Measurements from ENCODE around the gene TEX2. TPM values are rescaled to one million over a fixed set of nuclear protein-coding genes. Genes with fewer than 3 reads are reported as not detected.
A peak's percentile ranks its signal among the peaks of the same experiment; 100 is the strongest.

The TEX2 gene
- total and polyA plus RNA-seq, 2 of the 13 experiments (the other 11 are each of a cell fraction or from before 2014, with no cell fraction given), result 21.4 to 37.7 TPM

DNA sequence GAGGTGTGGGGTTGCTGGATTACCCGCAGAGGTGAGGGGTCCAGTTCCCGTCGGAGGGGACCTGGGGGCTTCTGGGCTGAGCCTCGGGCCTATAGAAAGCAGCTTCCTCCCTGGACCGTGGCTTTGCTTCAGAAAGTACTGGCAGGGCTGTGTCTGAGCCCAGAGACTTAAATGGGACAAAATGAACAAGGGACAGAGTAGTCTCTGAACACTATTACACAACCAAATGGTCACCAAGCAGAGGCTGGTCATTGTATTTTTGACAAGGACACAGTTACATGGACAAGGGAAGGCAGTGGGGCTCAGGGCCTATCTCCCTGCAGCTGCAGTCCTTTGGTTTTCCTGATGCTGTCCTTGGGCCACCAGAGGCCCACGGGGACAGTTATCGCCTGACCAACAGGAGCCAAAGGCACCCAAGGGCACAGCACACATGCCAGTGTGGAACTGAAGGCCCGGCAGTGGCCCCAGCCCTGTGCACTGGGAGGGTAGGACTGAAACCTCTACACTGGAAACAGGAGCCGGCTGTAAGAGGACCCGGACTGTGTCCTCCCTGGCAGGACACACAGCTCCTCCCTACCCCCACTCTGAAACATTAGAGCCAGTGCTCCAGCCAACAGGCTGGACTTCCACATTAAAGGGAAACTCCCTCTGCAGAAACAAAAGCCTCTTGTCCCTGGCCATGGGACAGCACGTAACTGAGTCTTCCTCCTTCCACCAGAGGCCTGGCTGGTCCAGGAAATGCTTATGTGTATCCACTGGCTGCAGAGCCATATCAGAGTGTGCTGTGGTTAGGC lies 107.1 kb downstream of the TEX2 start (continued):
- TF ChIP-seq, protein P1, sequence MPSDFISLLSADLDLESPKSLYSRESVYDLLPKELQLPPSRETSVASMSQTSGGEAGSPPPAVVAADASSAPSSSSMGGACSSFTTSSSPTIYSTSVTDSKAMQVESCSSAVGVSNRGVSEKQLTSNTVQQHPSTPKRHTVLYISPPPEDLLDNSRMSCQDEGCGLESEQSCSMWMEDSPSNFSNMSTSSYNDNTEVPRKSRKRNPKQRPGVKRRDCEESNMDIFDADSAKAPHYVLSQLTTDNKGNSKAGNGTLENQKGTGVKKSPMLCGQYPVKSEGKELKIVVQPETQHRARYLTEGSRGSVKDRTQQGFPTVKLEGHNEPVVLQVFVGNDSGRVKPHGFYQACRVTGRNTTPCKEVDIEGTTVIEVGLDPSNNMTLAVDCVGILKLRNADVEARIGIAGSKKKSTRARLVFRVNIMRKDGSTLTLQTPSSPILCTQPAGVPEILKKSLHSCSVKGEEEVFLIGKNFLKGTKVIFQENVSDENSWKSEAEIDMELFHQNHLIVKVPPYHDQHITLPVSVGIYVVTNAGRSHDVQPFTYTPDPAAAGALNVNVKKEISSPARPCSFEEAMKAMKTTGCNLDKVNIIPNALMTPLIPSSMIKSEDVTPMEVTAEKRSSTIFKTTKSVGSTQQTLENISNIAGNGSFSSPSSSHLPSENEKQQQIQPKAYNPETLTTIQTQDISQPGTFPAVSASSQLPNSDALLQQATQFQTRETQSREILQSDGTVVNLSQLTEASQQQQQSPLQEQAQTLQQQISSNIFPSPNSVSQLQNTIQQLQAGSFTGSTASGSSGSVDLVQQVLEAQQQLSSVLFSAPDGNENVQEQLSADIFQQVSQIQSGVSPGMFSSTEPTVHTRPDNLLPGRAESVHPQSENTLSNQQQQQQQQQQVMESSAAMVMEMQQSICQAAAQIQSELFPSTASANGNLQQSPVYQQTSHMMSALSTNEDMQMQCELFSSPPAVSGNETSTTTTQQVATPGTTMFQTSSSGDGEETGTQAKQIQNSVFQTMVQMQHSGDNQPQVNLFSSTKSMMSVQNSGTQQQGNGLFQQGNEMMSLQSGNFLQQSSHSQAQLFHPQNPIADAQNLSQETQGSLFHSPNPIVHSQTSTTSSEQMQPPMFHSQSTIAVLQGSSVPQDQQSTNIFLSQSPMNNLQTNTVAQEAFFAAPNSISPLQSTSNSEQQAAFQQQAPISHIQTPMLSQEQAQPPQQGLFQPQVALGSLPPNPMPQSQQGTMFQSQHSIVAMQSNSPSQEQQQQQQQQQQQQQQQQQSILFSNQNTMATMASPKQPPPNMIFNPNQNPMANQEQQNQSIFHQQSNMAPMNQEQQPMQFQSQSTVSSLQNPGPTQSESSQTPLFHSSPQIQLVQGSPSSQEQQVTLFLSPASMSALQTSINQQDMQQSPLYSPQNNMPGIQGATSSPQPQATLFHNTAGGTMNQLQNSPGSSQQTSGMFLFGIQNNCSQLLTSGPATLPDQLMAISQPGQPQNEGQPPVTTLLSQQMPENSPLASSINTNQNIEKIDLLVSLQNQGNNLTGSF (CRISPR knock-in tag; IDR thresholded peaks at IDR 0.05), result peak; percentile 34; the same call in 1 of the 2 replicates
- TF ChIP-seq PLRG1 (conservative IDR thresholded peaks at IDR 0.05) (no peak), SMYD3 (CRISPR knock-in tag; IDR thresholded peaks at IDR 0.05) (peak; percentile 84; the same call in 1 of the 2 replicates), GTF2F1 (IDR thresholded peaks at IDR 0.05; ENCODE audit: low read length) (no peak), ZNF816 (CRISPR knock-in tag; IDR thresholded peaks at IDR 0.05; ENCODE audit: borderline replicate concordance) (no peak), ZNF644 (CRISPR knock-in tag; IDR thresholded peaks at IDR 0.05; ENCODE audit: low read depth) (peak; percentile 76), POLR2AphosphoS2 (IDR thresholded peaks at IDR 0.05; ENCODE audit: low read depth, low read length) (no peak), ZNF724P (CRISPR knock-in tag; IDR thresholded peaks at IDR 0.05; ENCODE audit: borderline replicate concordance) (no peak; the same call in 1 of the 2 replicates)
- TF ChIP-seq, protein P2, sequence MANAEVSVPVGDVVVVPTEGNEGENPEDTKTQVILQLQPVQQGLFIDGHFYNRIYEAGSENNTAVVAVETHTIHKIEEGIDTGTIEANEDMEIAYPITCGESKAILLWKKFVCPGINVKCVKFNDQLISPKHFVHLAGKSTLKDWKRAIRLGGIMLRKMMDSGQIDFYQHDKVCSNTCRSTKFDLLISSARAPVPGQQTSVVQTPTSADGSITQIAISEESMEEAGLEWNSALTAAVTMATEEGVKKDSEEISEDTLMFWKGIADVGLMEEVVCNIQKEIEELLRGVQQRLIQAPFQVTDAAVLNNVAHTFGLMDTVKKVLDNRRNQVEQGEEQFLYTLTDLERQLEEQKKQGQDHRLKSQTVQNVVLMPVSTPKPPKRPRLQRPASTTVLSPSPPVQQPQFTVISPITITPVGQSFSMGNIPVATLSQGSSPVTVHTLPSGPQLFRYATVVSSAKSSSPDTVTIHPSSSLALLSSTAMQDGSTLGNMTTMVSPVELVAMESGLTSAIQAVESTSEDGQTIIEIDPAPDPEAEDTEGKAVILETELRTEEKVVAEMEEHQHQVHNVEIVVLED (CRISPR knock-in tag; IDR thresholded peaks at IDR 0.05; ENCODE audit: borderline replicate concordance), result peak; percentile 57; the same call in 1 of the 2 replicates
- TF ChIP-seq, protein P3, sequence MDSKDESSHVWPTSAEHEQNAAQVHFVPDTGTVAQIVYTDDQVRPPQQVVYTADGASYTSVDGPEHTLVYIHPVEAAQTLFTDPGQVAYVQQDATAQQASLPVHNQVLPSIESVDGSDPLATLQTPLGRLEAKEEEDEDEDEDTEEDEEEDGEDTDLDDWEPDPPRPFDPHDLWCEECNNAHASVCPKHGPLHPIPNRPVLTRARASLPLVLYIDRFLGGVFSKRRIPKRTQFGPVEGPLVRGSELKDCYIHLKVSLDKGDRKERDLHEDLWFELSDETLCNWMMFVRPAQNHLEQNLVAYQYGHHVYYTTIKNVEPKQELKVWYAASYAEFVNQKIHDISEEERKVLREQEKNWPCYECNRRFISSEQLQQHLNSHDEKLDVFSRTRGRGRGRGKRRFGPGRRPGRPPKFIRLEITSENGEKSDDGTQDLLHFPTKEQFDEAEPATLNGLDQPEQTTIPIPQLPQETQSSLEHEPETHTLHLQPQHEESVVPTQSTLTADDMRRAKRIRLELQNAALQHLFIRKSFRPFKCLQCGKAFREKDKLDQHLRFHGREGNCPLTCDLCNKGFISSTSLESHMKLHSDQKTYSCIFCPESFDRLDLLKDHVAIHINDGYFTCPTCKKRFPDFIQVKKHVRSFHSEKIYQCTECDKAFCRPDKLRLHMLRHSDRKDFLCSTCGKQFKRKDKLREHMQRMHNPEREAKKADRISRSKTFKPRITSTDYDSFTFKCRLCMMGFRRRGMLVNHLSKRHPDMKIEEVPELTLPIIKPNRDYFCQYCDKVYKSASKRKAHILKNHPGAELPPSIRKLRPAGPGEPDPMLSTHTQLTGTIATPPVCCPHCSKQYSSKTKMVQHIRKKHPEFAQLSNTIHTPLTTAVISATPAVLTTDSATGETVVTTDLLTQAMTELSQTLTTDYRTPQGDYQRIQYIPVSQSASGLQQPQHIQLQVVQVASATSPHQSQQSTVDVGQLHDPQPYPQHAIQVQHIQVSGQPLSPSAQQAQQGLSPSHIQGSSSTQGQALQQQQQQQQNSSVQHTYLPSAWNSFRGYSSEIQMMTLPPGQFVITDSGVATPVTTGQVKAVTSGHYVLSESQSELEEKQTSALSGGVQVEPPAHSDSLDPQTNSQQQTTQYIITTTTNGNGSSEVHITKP (CRISPR knock-in tag; IDR thresholded peaks at IDR 0.05; ENCODE audit: low read depth), result peak; percentile 59; the same call in 1 of the 2 replicates
- TF ChIP-seq, protein P4, sequence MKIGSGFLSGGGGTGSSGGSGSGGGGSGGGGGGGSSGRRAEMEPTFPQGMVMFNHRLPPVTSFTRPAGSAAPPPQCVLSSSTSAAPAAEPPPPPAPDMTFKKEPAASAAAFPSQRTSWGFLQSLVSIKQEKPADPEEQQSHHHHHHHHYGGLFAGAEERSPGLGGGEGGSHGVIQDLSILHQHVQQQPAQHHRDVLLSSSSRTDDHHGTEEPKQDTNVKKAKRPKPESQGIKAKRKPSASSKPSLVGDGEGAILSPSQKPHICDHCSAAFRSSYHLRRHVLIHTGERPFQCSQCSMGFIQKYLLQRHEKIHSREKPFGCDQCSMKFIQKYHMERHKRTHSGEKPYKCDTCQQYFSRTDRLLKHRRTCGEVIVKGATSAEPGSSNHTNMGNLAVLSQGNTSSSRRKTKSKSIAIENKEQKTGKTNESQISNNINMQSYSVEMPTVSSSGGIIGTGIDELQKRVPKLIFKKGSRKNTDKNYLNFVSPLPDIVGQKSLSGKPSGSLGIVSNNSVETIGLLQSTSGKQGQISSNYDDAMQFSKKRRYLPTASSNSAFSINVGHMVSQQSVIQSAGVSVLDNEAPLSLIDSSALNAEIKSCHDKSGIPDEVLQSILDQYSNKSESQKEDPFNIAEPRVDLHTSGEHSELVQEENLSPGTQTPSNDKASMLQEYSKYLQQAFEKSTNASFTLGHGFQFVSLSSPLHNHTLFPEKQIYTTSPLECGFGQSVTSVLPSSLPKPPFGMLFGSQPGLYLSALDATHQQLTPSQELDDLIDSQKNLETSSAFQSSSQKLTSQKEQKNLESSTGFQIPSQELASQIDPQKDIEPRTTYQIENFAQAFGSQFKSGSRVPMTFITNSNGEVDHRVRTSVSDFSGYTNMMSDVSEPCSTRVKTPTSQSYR (CRISPR knock-in tag; IDR thresholded peaks at IDR 0.05; ENCODE audit: borderline replicate concordance), result peak; percentile 88
- TF ChIP-seq, protein P5, sequence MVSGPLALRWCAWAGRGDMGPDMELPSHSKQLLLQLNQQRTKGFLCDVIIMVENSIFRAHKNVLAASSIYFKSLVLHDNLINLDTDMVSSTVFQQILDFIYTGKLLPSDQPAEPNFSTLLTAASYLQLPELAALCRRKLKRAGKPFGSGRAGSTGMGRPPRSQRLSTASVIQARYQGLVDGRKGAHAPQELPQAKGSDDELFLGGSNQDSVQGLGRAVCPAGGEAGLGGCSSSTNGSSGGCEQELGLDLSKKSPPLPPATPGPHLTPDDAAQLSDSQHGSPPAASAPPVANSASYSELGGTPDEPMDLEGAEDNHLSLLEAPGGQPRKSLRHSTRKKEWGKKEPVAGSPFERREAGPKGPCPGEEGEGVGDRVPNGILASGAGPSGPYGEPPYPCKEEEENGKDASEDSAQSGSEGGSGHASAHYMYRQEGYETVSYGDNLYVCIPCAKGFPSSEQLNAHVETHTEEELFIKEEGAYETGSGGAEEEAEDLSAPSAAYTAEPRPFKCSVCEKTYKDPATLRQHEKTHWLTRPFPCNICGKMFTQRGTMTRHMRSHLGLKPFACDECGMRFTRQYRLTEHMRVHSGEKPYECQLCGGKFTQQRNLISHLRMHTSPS (CRISPR knock-in tag; IDR thresholded peaks at IDR 0.05; ENCODE audit: low read depth), result peak; percentile 98

Measured in HepG2 (cell line).